GM18508 (cell line): ENCODE results near the gene UNC5A.

Experiments used
- ATAC-seq: cut with Tn5 transposase; IDR thresholded peaks from one replicate; pipeline ENCODE4 v1.9.1; 2021; ENCODE audit warnings: moderate number of reproducible peaks; ENCODE audit not compliant: insufficient read depth, unreplicated experiment

Gene UNC5A

DNA sequence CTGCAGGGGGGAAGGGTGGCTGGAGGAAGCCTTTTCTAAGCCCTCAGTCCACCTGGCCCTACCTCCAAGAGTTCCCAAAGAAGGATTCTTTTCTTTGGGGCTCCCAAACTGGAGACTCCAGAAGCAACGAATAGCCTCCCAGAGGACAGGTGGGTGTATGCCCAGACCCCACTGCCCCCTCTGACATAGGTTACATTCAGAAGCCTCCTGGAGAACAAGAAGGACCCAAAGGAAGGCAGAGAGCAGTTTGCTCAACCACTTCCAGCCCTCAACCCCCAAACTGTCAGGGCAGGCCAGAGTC is 78.5 kb downstream of the UNC5A start:
- no peak for ATAC-seq

DNA sequence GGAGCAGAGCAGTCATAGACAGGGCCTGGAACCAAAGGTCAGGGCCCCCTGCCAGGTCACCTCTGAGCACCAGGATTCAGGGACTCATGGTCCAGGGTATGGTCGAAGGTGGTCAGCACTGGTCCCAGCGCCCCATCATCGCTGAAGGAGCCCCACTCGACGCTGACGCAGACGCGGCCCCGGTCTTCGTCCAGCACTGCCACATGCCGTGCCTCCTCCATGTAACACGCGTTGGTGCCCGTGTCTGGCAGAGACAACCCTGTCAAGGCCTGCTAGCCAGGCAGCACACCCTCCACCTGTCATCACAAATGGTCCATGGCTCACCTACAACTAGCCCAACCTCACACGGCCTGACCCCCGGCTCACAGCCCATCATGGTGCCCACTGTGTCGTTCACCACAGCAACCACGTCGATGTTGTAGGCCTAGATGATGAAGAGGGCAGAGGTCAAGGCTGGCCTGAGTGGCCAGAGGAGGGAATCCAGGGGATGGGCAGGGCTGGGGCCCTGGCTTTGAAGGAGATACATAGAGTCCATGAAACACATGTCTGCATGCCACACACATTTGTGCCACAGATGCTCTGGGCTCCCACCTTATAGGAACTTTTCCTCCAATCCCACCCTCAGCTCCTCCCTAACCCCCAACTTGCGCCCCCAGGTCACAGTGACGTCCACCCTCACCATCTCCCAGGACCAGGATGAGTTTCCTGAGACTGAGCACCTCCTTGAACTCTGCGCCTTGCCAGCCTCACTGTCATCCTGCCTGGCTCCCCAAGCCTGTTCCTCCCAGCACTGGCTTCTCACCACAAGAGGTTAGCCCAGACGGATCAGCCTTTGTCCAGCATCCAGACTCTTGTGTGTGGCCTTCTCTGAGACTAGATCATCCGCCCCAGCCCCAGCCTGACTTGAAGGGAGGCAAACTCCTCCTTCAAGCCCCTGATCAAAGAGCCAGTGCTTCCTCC is 79.2 kb downstream of the UNC5A start:
- ATAC-seq: no peak

DNA sequence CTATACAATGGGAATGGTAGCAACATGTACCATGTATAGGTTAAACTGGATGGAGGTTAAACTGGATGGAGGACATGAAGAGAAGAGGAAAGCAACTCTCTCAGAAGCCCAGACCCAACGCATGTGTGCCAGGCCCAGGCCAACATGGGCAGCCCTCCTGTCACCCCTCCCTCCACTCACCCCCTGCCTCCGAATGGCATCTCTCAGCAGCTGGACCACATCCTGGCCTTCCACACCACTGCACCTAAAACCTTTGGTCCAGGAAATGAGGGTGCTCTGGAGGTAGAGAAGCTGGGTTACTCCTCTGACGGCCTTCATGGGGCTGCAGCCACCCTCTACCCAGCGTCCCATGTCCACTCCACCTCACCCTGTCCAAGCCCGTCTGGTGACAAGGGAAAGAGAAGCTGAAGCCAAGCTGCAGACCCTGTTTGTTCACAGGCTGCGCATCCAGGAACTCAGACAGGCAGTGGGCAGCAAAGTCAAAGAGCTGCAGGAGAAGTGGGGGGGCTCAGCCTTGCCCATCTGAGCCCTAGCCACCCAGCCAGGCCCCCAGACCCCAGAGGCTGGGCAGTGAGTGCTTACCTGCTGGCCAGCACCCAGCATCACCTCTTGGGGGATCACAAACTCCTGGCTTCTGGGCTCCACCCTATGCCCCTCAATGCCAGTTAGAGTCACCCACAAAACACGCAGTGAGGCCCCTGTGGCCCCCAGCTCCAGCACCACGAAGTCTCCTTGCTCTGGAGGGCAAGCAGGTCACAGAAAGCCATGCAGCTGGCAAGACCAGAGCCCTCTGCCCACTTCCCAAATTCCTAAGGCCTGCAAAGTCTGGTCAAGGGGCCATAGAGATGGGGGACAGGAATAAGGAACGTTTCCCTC is 80.3 kb downstream of the UNC5A start:
- no peak for ATAC-seq

DNA sequence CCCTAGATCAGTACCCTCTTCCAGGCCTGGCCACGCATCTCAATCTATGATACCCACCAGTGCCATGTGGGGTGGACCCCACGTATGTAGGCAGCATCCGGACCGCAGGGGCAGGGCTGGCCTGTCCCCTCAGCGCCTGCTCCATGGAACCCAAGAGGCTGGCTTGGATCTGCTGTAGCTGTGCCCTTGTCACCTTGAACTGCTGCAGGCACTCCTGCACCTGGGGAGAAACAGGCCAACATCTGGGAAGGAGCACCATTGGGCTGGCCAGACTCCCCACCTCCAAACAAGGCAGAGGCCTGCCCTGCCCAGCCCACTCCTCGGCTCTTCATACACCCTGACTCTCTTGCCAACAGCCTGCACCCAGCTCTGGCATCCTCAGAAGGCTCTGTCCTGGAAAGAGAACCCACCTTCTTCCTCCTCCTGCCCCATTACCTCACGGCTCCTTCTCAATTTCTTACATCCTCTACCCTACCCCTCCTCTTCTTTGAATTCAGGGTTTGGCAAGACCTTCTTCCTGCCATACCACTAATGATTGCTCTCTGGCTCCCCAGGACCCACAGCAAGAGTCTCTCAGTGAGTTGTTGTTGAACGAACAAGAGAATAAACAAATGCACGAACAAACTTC is 81.1 kb downstream of the UNC5A start:
- no peak for ATAC-seq

GRCh38 chr5:176892663-176893062 is 82.3 kb downstream of the UNC5A start:
- no peak for ATAC-seq

GRCh38 chr5:176894298-176894697 is 83.9 kb downstream of the UNC5A start:
- ATAC-seq: no peak

DNA sequence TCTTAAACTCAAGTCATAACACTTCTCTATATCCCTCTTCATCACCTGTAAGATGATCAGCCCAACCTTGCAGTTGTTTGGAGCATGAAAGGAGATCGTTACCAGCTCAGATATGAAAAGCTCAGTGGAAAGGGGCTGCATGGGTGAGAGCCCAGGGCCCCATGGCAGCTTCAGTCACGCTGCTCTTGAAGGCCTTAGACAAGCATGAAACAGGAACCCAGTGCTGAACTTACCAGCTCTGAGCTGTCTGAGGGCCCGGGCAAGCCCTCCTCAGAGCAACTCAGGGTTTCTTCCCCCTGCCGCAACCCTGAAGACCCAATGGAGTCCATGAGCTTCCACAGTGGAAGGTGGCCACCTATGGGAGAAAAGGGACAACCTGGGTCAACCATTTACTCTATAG is 85.5 kb downstream of the UNC5A start:
- ATAC-seq: no peak

- ATAC-seq: no peak
These were observed 86.9 kb downstream of the UNC5A start for GRCh38 chr5:176897263-176897662.

DNA sequence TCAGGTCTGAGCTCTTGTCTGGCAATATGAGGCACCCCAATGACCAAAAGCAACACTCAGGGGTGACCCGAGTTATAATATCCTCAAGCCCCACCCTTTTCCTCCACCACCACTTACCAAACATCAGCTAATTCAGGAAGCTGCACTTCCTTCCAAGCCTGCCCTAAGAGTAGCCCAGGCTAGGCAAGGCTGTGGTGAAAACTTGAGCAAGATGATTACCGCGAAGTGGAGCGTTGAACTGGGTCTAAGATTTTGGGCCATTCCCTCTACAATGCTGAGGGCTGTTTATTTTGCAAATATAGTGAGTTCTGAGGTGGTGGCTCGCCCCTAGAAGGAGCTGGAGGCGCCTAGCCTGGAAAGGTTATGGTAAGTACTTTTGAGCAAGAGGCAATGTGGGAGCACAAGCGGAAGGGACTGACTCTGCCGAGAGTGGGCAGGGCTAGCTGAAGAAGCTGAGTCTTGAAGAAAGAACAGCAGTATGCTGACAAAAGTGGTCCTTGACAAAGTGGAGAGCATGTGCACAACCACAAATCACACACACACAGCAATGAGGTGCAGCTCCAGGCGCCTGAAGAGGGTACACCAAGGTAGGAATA is 89.0 kb downstream of the UNC5A start, which contains the start of gene HK3:
HK3 (minus strand) TSS at position 51 of the 596 bp plus-strand sequence. CDS start 3,187 bp downstream, outside the sequence.
- no peak for ATAC-seq

DNA sequence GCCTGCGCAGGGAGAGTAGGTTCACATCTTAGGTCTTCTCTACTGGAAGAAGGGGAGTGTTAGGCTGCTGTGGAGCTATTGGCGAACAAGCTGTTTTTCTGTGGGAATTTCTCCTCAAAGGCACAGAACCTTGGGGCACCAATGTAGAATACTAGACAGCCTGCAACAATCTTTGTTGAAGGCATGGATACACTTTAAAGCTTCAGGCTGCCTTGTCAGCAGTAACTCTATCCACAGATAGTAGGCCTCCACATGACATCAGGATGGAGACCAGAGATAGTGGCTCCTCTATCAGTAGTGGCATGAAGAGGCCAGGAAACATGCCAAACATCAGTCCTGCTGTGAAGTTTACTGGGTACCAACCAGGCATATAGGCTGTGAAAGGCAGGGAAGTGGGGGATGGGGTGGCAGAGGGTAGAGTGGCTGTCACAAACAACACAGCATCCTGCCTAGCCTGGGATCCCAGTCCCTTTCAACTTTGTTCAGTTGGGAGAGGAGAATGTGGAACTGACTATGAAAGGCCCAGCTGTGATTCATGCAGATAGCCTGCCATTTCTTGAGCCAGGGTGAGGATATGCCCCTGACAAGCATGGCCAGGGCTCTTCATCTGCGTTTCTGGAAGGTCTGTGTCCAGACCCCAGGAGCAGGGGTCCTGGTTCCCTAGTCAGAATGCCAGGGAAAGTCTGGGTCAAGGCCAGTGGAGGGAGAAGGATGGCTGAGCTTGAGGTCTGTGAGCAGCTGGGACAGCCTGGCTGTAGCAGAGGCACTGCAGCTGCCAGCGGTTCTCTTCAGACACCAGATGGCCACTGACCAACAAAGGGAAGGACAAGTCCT is 89.8 kb downstream of the UNC5A start:
- ATAC-seq: no peak

- ATAC-seq: no peak
These were observed 90.4 kb downstream of the UNC5A start for GRCh38 chr5:176900780-176901204.

DNA sequence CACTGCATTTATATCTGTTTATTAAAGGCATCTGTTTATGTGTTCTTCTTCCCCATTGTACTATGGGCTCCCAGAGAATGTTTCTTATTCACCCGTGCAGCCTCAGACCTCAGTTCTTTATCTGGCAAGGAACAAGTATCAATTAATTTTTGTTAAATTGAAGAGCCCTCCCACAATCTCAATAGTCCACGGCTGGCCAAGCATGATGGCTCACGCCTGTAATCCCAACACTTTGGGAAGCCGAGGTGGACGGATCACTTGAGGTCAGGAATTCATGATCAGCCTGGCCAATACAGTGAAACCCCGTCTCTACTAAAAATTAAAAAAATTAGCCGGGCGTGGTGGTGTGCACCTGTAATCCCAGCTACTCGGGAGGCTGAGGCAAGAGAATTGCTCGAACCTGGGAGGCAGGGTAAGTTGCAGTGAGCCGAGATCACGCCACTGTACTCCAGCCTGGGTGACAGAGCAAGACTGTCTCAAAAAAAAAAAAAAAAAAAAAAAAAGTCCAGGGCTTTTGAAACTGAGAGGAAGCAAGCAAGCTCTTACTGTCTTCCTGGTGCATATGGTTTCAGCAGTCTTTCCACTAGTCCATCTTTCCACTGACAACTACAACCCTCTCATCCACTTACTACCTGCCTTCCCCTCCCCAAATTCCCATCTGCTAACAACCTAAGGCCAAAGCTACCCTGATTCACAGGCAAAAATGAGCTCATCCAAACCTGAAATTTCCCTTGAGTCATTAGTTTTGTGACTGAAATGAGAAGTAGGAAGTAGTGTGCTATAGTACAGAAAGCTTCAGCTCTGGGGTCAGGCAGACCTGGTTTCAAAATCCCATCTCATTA is 91.1 kb downstream of the UNC5A start:
- ATAC-seq: peak; percentile 70

DNA sequence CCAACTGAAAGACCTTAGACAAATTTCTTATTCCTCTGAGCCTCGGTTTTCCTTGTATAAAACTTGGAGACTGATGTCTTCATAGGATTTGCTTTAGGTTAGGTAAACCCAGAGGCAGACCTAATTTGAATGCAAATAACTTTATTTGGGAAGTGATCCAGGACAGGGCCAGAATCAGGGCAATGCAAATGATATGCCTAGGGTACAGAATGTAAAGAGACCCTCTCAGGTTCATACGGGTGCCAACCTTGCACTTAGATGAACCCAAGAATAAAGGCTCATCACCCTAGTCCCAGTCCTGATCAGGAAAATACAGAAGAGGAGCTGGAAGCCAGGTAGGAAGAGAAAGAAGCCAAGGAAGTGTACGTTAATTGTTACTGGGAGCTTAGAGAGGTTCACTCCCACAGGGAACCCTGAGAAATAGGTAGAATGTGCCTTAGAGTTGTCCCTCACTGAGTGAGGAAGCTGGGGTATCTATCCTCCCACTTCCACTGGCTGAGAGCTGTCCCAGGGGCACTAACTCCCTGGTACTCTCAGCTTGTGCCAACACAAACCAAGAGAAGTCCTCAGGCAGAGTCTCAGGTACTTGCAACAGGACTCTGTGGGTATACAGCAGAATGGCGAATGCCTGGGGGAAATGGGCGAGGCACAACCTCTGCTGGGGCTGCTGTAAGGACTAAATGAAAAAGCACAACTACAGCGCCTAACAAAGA is 91.9 kb downstream of the UNC5A start:
- no peak for ATAC-seq

DNA sequence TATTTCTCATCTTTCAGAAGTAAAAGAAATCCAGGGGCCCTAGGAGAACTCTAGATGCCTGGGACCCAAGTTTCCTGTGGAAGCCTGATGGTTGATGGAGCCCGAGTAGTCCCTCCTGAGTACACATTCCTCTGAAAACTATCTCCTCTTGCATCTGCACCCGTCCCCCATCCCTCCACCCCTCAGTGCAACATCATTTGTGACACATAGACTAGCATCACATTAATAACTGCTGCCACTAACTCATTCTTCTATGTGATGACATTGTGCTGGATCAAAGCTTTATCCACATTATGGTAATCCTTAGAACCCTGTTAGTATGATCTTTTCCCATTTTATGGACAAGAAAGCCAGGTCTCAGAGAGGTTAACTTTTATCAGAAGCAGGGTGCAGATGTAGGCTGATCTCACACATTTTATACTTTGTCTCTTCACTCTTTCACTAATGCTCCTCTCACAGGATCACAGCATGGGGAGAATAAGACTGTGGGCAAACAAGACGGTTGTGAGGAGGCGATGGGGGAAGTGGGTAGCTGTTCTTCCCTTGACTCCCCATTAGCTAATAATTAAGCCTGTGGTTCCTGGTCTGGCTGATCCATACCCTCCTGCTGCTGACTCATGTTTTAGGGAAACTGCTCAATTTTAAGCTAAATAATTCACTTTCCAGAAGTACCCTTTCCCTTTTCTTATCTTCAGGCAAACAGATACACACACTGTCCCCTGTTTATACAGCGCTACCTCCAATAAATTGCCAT is 92.7 kb downstream of the UNC5A start:
- ATAC-seq: no peak

DNA sequence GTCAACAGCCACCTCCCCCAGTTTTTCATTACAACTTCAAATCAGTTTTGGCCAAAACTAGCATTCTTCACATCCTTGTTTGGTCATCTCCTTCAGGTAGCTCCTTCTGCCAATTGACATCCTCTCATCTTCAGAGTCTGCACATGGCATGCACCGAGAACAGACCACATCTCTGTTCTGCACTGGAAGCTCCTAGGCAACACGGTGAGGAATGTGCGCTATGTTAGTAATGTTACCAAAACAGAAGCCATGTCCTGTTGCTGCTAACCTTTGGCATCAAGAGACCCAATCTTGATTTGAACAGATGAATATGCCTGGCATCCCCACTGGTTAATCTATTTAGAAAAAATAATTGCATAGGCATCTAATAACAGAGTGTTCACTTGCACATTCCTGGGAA is 93.9 kb downstream of the UNC5A start:
- no peak for ATAC-seq

DNA sequence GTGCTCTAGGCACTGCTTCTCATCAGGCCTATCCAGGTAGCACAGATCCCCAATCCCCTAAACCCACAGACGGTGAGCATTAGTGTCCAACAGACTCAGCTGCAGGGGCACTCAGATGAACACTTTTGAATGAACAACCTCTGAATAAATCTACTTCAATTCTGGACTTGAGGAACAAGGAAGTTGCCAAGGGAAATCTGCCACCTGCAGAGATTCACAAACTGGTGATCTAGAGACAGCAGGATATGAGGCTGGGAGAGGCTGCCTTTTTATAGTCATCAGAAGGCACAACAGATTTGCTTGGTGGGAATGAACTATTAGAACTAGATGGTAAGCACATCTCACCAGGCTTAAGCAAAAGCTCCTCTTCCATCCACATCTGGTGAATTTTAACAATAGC is 95.8 kb downstream of the UNC5A start:
- ATAC-seq: no peak

GRCh38 chr5:176906796-176907195 is 96.4 kb downstream of the UNC5A start:
- ATAC-seq: no peak
